ENCODE data around the gene ELAVL3. TPM values are rescaled to one million over a fixed set of nuclear protein-coding genes. Genes with fewer than 3 reads are reported as not detected.
A peak's percentile ranks its signal among the peaks of the same experiment; 100 is the strongest.

The ELAVL3 gene
- 0.04 TPM for polyA plus RNA-seq (2013, experiment 1 of 2)
- not detected for polyA plus RNA-seq (2013, experiment 2 of 2)

DNA sequence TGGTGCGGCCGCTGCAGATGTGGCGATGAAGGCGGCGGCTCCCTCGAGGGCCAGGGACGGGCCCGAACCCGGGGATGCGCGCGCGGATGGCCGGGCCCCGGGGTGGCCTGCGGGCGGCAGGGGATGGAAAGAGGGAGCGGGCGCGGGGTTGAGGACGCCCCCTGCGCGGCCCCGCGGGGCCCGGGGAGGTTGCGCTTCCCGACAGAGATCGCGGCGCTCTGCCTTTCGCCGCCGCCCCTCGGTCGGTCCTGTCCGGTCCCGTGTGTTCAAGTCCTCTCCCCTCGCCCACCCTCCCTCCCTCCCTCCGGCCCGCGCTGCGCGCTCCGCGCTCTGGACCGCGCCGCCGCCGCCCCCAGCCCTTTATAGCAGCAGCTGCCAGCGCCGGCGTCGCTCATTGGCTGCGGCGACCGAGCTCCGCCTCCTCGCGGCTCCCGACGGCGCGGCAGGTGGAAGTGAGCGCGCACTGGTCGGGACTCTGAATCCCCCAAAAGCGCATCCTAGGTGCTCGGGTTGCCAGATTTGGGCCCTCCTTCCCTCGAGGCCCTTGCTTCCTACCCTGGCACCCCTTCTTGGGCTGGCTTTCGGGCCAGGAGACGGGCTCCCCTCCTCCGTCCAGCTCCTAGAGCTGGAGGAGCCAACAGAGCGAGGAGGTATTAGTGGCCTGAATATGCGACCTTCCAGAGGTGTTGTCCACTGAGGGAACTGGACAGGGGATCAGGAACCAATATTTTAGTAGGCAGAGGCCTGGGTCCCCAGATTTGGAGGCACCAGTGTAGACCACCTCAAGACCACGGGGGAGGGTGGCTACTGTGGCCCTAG lies at the start of gene ELAVL3:
Gene ELAVL3 (minus strand): TSS at position 332 of the 819 bp plus-strand sequence. CDS start 438 bp downstream, outside the sequence.
- peak; percentile 5 for DNase-seq
- Histone ChIP-seq H4K8ac (ENCODE audit: low read length) (no peak within 1 kb of the TSS), H3K14ac (ENCODE audit: low read length in 2 of 2) (no peak within 1 kb of the TSS), H3K4ac (ENCODE audit: low read depth in 1 of 2, low read length in 2 of 2) (no peak within 1 kb of the TSS), H3K4me1 (ENCODE audit: control insufficient read depth, insufficient read depth, low read depth, low read length) (peaks cover 21% of the 10 kb centered on the region), H2BK120ac (ENCODE audit: low read depth, low read length) (no peak within 1 kb of the TSS), H3K27ac (ENCODE audit: low read length, poor library complexity, severe bottlenecking) (no peak within 1 kb of the TSS), H3K9ac (ENCODE audit: low read length) (no peak within 1 kb of the TSS), H3K23ac (ENCODE audit: low read length in 2 of 2) (peak within 1 kb of the TSS in 1 of 2 experiments; percentile 65), H2AK5ac (ENCODE audit: low read length, severe bottlenecking) (no peak within 1 kb of the TSS), H2BK5ac (ENCODE audit: low read depth, low read length, poor library complexity, severe bottlenecking) (no peak within 1 kb of the TSS), H2BK12ac (ENCODE audit: low read length in 2 of 2) (no peak within 1 kb of the TSS), H2BK15ac (ENCODE audit: low read depth, poor library complexity, severe bottlenecking) (no peak within 1 kb of the TSS), H3K27me3 (ENCODE audit: control insufficient read depth in 1 of 2, insufficient read depth in 1 of 2, low read length in 2 of 2) (peaks cover 49% of the 10 kb centered on the region in 2 experiments), H4K91ac (ENCODE audit: low read length) (no peak within 1 kb of the TSS), H3K79me1 (replicated peaks; ENCODE audit: low read length, poor library complexity, severe bottlenecking) (no peaks in the 10 kb centered on the region), H3K4me3 (ENCODE audit: insufficient read depth in 1 of 2, low read depth in 1 of 2, low read length in 2 of 2) (peak within 1 kb of the TSS in 1 of 2 experiments; percentile 70), H3K18ac (ENCODE audit: low read depth in 1 of 2, low read length in 2 of 2) (no peak within 1 kb of the TSS), H3K9me3 (ENCODE audit: control insufficient read depth, low read length) (no peaks in the 10 kb centered on the region), H3K4me2 (ENCODE audit: low read length, poor library complexity, severe bottlenecking) (no peak within 1 kb of the TSS), H2AFZ (ENCODE audit: low read depth, low read length) (no peak within 1 kb of the TSS), H3K36me3 (ENCODE audit: control insufficient read depth in 1 of 2, insufficient read depth in 2 of 2, low read depth in 1 of 2, low read length in 2 of 2) (peaks cover 0 to 5% of the 10 kb centered on the region in 2 experiments)
- WGBS: 19% methylated on average over 38 of the region's 77 CpGs

DNA sequence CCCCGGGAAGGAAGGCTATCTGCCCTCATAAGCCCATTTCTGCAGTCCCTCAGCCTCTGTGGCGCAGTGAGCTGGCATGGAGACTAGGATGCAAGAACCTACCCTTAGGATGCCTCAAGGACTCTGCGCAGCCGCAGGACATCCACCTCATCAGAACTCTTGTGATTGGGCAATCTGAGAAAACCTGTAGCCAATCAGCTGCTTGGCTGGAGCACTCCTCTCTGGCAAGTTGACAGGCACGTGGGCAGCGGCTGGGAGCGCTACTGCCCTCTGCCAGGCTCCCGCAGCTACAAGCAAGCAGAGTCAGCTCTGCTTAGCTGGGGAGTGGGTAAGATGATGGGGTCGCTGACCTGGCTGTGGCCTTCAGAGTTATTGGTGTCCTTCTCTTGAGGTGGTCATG lies 49.6 kb upstream of the ELAVL3 start:
- Histone ChIP-seq H4K8ac (ENCODE audit: low read length) (peak overlapping the region; percentile 19), H2AK5ac (ENCODE audit: low read length, severe bottlenecking) (no peak overlapping the region), H3K9me3 (ENCODE audit: control insufficient read depth, low read length) (no peaks in the 10 kb centered on the region), H3K14ac (ENCODE audit: low read length in 2 of 2) (no peak overlapping the region), H4K91ac (ENCODE audit: low read length) (no peak overlapping the region), H3K23ac (ENCODE audit: low read length in 2 of 2) (peak overlapping the region in 1 of 2 experiments; percentile 84), H3K18ac (ENCODE audit: low read depth in 1 of 2, low read length in 2 of 2) (no peak overlapping the region), H2BK5ac (ENCODE audit: low read depth, low read length, poor library complexity, severe bottlenecking) (no peak overlapping the region), H3K36me3 (ENCODE audit: control insufficient read depth in 1 of 2, insufficient read depth in 2 of 2, low read depth in 1 of 2, low read length in 2 of 2) (no peaks in the 10 kb centered on the region), H3K4me1 (ENCODE audit: control insufficient read depth, insufficient read depth, low read depth, low read length) (peaks cover 10% of the 10 kb centered on the region), H2BK120ac (ENCODE audit: low read depth, low read length) (no peak overlapping the region), H3K4me3 (ENCODE audit: insufficient read depth in 1 of 2, low read depth in 1 of 2, low read length in 2 of 2) (no peak overlapping the region), H3K4me2 (ENCODE audit: low read length, poor library complexity, severe bottlenecking) (no peak overlapping the region), H3K4ac (ENCODE audit: low read depth in 1 of 2, low read length in 2 of 2) (no peak overlapping the region), H2AFZ (ENCODE audit: low read depth, low read length) (no peak overlapping the region), H3K79me1 (replicated peaks; ENCODE audit: low read length, poor library complexity, severe bottlenecking) (peaks cover 20% of the 10 kb centered on the region), H3K9ac (ENCODE audit: low read length) (no peak overlapping the region), H2BK12ac (ENCODE audit: low read length in 2 of 2) (no peak overlapping the region), H3K27ac (ENCODE audit: low read length, poor library complexity, severe bottlenecking) (no peak overlapping the region), H2BK15ac (ENCODE audit: low read depth, poor library complexity, severe bottlenecking) (peak overlapping the region; percentile 44), H3K27me3 (ENCODE audit: control insufficient read depth in 1 of 2, insufficient read depth in 1 of 2, low read length in 2 of 2) (no peaks in the 10 kb centered on the region)
- 59% methylated on average over 8 of the region's 9 CpGs for WGBS
- DNase-seq: peak; percentile 58

DNA sequence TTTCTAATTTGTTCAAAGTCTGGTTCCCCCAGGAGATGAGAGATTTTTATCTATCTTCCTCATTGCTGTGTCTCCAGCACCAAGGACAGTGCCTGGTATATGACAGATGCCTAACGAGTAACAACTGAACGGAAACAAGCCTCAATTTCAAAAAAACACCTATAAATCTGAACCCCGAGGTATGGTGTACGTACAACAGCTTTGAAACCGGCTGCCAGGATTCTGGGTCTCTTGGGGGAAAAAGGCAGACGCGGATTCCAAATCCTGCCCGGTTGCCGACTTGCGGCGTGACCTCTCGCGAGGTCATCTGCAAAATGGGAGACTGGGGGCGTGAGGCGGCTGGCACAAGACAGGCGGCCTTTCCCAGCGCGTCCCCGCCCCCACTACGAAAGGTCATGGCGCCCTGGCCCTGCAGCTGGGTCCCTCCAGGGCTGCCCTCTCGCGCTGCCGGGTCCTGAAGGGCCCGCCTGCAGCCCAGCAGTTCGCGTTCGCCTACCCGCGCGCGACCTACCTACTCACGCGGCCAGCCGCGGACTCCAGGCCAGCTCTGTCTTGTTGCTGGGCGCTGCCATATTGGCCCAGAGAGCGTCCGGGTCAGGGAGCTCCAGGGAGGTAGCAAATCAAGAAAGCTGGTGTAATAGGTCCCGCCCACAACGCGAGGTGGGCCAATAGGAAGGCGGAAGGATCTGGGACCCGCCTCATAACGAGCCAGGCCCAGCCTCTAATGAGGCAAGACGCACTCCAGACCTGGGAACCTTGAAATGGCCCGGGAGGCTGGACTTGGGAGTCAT lies 47.9 kb upstream of the ELAVL3 start, which contains the start of gene ECSIT:
Gene ECSIT (minus strand): TSS at position 584 of the 791 bp plus-strand sequence. CDS start 9,964 bp downstream, outside the sequence.
- DNase-seq: peak; percentile 100
- no peaks in the 10 kb centered on the region for H3K27me3 ChIP-seq (ENCODE audit: control insufficient read depth in 1 of 2, insufficient read depth in 1 of 2, low read length in 2 of 2)
- peak within 1 kb of the TSS; percentile 75 for H3K4me2 ChIP-seq (ENCODE audit: low read length, poor library complexity, severe bottlenecking)
- no peak within 1 kb of the TSS for H2AK5ac ChIP-seq (ENCODE audit: low read length, severe bottlenecking)
- H2BK5ac ChIP-seq (ENCODE audit: low read depth, low read length, poor library complexity, severe bottlenecking): no peak within 1 kb of the TSS
- no peaks in the 10 kb centered on the region for H3K9me3 ChIP-seq (ENCODE audit: control insufficient read depth, low read length)
- H3K4me3 ChIP-seq (ENCODE audit: insufficient read depth in 1 of 2, low read depth in 1 of 2, low read length in 2 of 2): peak within 1 kb of the TSS; percentile 82 to 98
- H3K18ac ChIP-seq (ENCODE audit: low read depth in 1 of 2, low read length in 2 of 2): peak within 1 kb of the TSS in 1 of 2 experiments; percentile 79
- WGBS: under 1% methylated on average over 47 of the region's 47 CpGs
- no peak within 1 kb of the TSS for H3K23ac ChIP-seq (ENCODE audit: low read length in 2 of 2)
- peak within 1 kb of the TSS; percentile 74 for H2AFZ ChIP-seq (ENCODE audit: low read depth, low read length)
- peak within 1 kb of the TSS; percentile 88 for H3K9ac ChIP-seq (ENCODE audit: low read length)
- peak within 1 kb of the TSS; percentile 44 for H2BK15ac ChIP-seq (ENCODE audit: low read depth, poor library complexity, severe bottlenecking)
- H4K91ac ChIP-seq (ENCODE audit: low read length): peak within 1 kb of the TSS; percentile 34
- H3K4ac ChIP-seq (ENCODE audit: low read depth in 1 of 2, low read length in 2 of 2): no peak within 1 kb of the TSS
- peaks cover 8% of the 10 kb centered on the region for H3K4me1 ChIP-seq (ENCODE audit: control insufficient read depth, insufficient read depth, low read depth, low read length)
- H3K14ac ChIP-seq (ENCODE audit: low read length in 2 of 2): peak within 1 kb of the TSS in 1 of 2 experiments; percentile 13
- peaks cover 0 to 2% of the 10 kb centered on the region in 2 experiments for H3K36me3 ChIP-seq (ENCODE audit: control insufficient read depth in 1 of 2, insufficient read depth in 2 of 2, low read depth in 1 of 2, low read length in 2 of 2)
- peak within 1 kb of the TSS; percentile 86 for H4K8ac ChIP-seq (ENCODE audit: low read length)
- H2BK120ac ChIP-seq (ENCODE audit: low read depth, low read length): no peak within 1 kb of the TSS
- H3K79me1 ChIP-seq (replicated peaks; ENCODE audit: low read length, poor library complexity, severe bottlenecking): peaks cover 29% of the 10 kb centered on the region
- peak within 1 kb of the TSS; percentile 73 for H3K27ac ChIP-seq (ENCODE audit: low read length, poor library complexity, severe bottlenecking)
- peak within 1 kb of the TSS in 1 of 2 experiments; percentile 23 for H2BK12ac ChIP-seq (ENCODE audit: low read length in 2 of 2)

Measured in mesenchymal stem cell (in vitro differentiated cells and primary cell).